B cell (primary cell): ENCODE measurements around the gene WDR83. TPM values are rescaled to one million over a fixed set of nuclear protein-coding genes. Genes with fewer than 3 reads are reported as not detected.
"Not testable (repeated sequence)": the region's sequence is repeated elsewhere in the genome, so short reads cannot be mapped to it uniquely, and the experiment has no call there.

Experiments used
- ATAC-seq: fragments of 200-7000 bp; cut with Tn5 transposase; one replicate; pipeline ENCODE4 v1.10.0; 2021; ENCODE audit warnings: low read depth, mild to moderate bottlenecking, moderate number of reproducible peaks, moderate library complexity
- CTCF ChIA-PET: fragments of 350-600 bp; sonication (Branson Sonifier 250); formaldehyde crosslinking; loops from one replicate; lab custom pipeline; 2021; ENCODE audit warnings: antibody characterized with exemption, inconsistent platforms; lab: Charles Lee
- POLR2A ChIA-PET: fragments of 350-600 bp; sonication (Branson Sonifier 250); formaldehyde crosslinking; loops from one replicate; lab custom pipeline; 2021; ENCODE audit warnings: antibody characterized with exemption; lab: Charles Lee
- DNase-seq: peaks from one replicate; pipeline ENCODE4 v3.0.0; 2013
- H2AFZ ChIP-seq: 2 replicates; pipeline ENCODE4 v1.6.1; 2012; ENCODE audit warnings: mild to moderate bottlenecking, low read depth, low read length; ENCODE audit not compliant: insufficient read depth, poor library complexity, severe bottlenecking
- H3K27ac ChIP-seq, 2 donors: 1 replicate in 1 of 2; 2 replicates in 1 of 2; pipeline ENCODE4 v1.5.1; 2012 to 2013; ENCODE audit warnings: low read length in 2 of 2, mild to moderate bottlenecking in 2 of 2, moderate library complexity in 1 of 2
- H3K27me3 ChIP-seq, 4 experiments: fragments of 200-600 bp in 1 of 4; sonication (generic) in 1 of 4; replicated peaks in 1 of 4; 1 replicate in 2 of 4; 2 replicates in 2 of 4; pipeline versions ENCODE4 v1.6.1 to v1.7.0; 2013 to 2016; ENCODE audit warnings: low read length in 3 of 4, mild to moderate bottlenecking in 2 of 4, mixed read lengths in 1 of 4, moderate library complexity in 1 of 4; ENCODE audit not compliant: insufficient read depth in 4 of 4, control insufficient read depth in 3 of 4; ENCODE audit errors: control extremely low read depth in 1 of 4
- H3K36me3 ChIP-seq, 2 experiments: replicated peaks in 1 of 2; 1 replicate in 1 of 2; 2 replicates in 1 of 2; pipeline versions ENCODE4 v1.6.1 to v1.7.1; 2013; ENCODE audit warnings: low read length in 1 of 2; ENCODE audit not compliant: insufficient read depth in 2 of 2, control insufficient read depth in 1 of 2; ENCODE audit errors: control extremely low read depth in 1 of 2, extremely low read depth in 1 of 2
- H3K4me1 ChIP-seq, 2 donors: fragments of 200-600 bp in 1 of 2; sonication (generic) in 1 of 2; 1 replicate in 1 of 2; 2 replicates in 1 of 2; pipeline versions ENCODE4 v1.5.1 to v1.6.1; 2013 to 2017; ENCODE audit warnings: low read length in 2 of 2; ENCODE audit not compliant: control insufficient read depth in 2 of 2, insufficient read depth in 2 of 2
- H3K4me2 ChIP-seq: replicated peaks from 2 replicates; pipeline ENCODE3; 2012; ENCODE audit warnings: mild to moderate bottlenecking, low read depth, low read length; ENCODE audit not compliant: poor library complexity, severe bottlenecking
- H3K4me3 ChIP-seq, 5 experiments: fragments of 200-600 bp in 1 of 5; sonication (generic) in 1 of 5; 1 replicate in 3 of 5; 2 replicates in 2 of 5; pipeline versions ENCODE4 v1.5.1 to v1.7.0; 2011 to 2016; ENCODE audit warnings: low read length in 4 of 5, mild to moderate bottlenecking in 4 of 5, low read depth in 2 of 5, control low read depth in 1 of 5, moderate library complexity in 1 of 5; ENCODE audit not compliant: insufficient read depth in 1 of 5; ENCODE audit errors: control extremely low read depth in 1 of 5, extremely low read depth in 1 of 5
- H3K79me2 ChIP-seq: fragments of 200-600 bp; sonication (generic); one replicate; pipeline ENCODE4 v1.6.0; 2016; ENCODE audit warnings: low read length; ENCODE audit not compliant: control insufficient read depth, insufficient read depth
- H3K9ac ChIP-seq: fragments of 200-600 bp; sonication (generic); 2 replicates; pipeline ENCODE4 v1.6.1; 2017; ENCODE audit warnings: mild to moderate bottlenecking, low read length, moderate library complexity
- H3K9me3 ChIP-seq, 3 donors: one replicate each; pipeline versions ENCODE4 v1.6.1 to v1.7.1; 2013; ENCODE audit warnings: low read length in 2 of 3; ENCODE audit not compliant: control insufficient read depth in 2 of 3, insufficient read depth in 1 of 3; ENCODE audit errors: control extremely low read depth in 1 of 3
- H4K20me1 ChIP-seq: 2 replicates; pipeline ENCODE4 v1.6.0; 2012; ENCODE audit warnings: mild to moderate bottlenecking, low read length; ENCODE audit not compliant: insufficient read depth, control insufficient read depth, poor library complexity, severe bottlenecking
- H3K27ac Mint-ChIP-seq: one replicate; pipeline ENCODE4 v1.8.0; 2021; ENCODE audit warnings: mixed read lengths
- H3K27me3 Mint-ChIP-seq: one replicate; pipeline ENCODE4 v1.8.0; 2021; ENCODE audit warnings: mixed read lengths
- H3K4me1 Mint-ChIP-seq: one replicate; pipeline ENCODE4 v1.8.0; 2021; ENCODE audit warnings: mixed read lengths
- H3K4me3 Mint-ChIP-seq: one replicate; pipeline ENCODE4 v1.8.0; 2021; ENCODE audit warnings: mixed read lengths
- H3K9me3 Mint-ChIP-seq: one replicate; pipeline ENCODE4 v1.8.0; 2022; ENCODE audit warnings: mixed read lengths; ENCODE audit not compliant: insufficient read depth
- CTCF ChIP-seq: fragments of 200-600 bp; IDR thresholded peaks from one replicate; pipeline ENCODE4 v1.8.0; 2022; ENCODE audit warnings: antibody characterized with exemption, mild to moderate bottlenecking
- EZH2 ChIP-seq: IDR thresholded peaks from 2 replicates; pipeline ENCODE4 v1.6.1; 2012; ENCODE audit warnings: borderline replicate concordance, low read depth, mild to moderate bottlenecking, moderate library complexity, low read length; ENCODE audit not compliant: insufficient read depth, poor library complexity, severe bottlenecking
- WGBS: methylation state at CpG from one replicate; pipeline ENCODE4 v1.1.5; 2013; ENCODE audit warnings: missing lambda C conversion rate; ENCODE audit not compliant: insufficient coverage; 5-methylcytosine and 5-hydroxymethylcytosine counted together
- intact Hi-C: fragments of 100-400 bp; cut with micrococcal nuclease; formaldehyde crosslinking; loops from one replicate; pipeline ENCODE4 v1.10.0; 2022
- polyA plus RNA-seq: library from polyadenylated mRNA; depleted of rRNA; stranded (reverse); fragments of >200 nt; gene quantifications from 2 replicates; pipeline ENCODE4 v1.2.3, GENCODE V29; 2012
- total RNA-seq, 2 donors: library from RNA; stranded (reverse); fragments of 120-200 nt in 1 of 2; gene quantifications; 1 replicate in 1 of 2; 2 replicates in 1 of 2; pipeline versions ENCODE4 v1.2.3 to v1.2.4, GENCODE V29; 2013 to 2022

Gene WDR83
- total and polyA plus RNA-seq, 2 donors (not counting 1 experiment from before 2014, with no cell fraction given): 16.3 to 24.6 TPM

DNA sequence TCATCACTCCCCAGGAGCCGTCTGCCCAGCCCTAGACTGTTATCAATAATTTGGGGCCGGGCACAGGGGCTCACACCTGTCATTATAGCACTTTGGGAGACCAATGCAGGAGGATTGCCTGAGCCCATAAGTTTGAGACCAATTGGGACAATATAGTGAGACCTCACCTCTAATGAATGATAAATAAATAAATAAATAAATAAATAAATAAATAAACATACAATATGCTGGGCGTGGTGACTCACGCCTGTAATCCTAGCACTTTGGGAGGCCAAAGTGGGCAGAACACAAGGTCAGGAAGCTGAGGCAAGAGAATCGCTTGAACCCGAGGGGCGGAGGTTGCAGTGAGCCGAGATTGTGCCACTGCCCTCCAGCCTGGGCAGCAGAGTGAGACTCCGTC lies 46.7 kb downstream of the WDR83 start:
- Histone ChIP-seq H3K36me3 (peaks cover 2 to 37% of the 10 kb centered on the region in 2 experiments), H3K79me2 (peaks cover 17% of the 10 kb centered on the region)
- H3K4me2 ChIP-seq, ATAC-seq, H3K4me3 Mint-ChIP-seq, H3K27ac ChIP-seq, H3K27me3 ChIP-seq, H3K4me1 Mint-ChIP-seq, POLR2A ChIA-PET, H3K4me3 ChIP-seq, H2AFZ ChIP-seq, DNase-seq, H4K20me1 ChIP-seq, H3K9me3 Mint-ChIP-seq, intact Hi-C loops, H3K9ac ChIP-seq, H3K4me1 ChIP-seq, H3K27ac Mint-ChIP-seq, H3K27me3 Mint-ChIP-seq, H3K9me3 ChIP-seq: not testable (repeated sequence)
- 100% methylated on average over 3 of the region's 9 CpGs for WGBS
- CTCF ChIA-PET: interaction anchor here (0.6 to 7.3 kb wide), 4 partner anchors 44 to 133 kb away, joined by 3 to 45 read pairs (median 4); no protein-coding TSS in a partner anchor

- no peak for DNase-seq
- no peak overlapping the region for H3K9ac ChIP-seq
- no peak overlapping the region for H3K4me3 ChIP-seq
- H3K27ac ChIP-seq: no peak overlapping the region
- whole genome bisulfite sequencing: 97% methylated on average over 15 of the region's 15 CpGs
- H3K36me3 ChIP-seq: peaks cover 2 to 35% of the 10 kb centered on the region in 2 experiments
- no peaks in the 10 kb centered on the region for H3K9me3 Mint-ChIP-seq
- ChIA-PET POLR2A (no interaction called here), CTCF (interaction anchor here (0.7 to 7.3 kb wide), 7 partner anchors 8 to 133 kb away, joined by 3 to 45 read pairs (median 4); partner anchors contain the start of gene GET3)
- H3K27ac Mint-ChIP-seq: no peak overlapping the region
- intact Hi-C loops: no loop called here
- H2AFZ ChIP-seq: no peak overlapping the region
- no peak overlapping the region for H3K4me3 Mint-ChIP-seq
- H3K4me1 ChIP-seq: no peaks in the 10 kb centered on the region
- no peak overlapping the region for H3K4me2 ChIP-seq
- peaks cover 8% of the 10 kb centered on the region for H3K4me1 Mint-ChIP-seq
- no peak for TF ChIP-seq CTCF
- TF ChIP-seq EZH2: no peak
- no peaks in the 10 kb centered on the region for H3K9me3 ChIP-seq
- no peak for ATAC-seq
- H4K20me1 ChIP-seq: no peaks in the 10 kb centered on the region
- peaks cover 35% of the 10 kb centered on the region for H3K79me2 ChIP-seq
- no peaks in the 10 kb centered on the region for H3K27me3 Mint-ChIP-seq
- H3K27me3 ChIP-seq: no peaks in the 10 kb centered on the region
Observed at GRCh38 chr19:12715102-12715501, 48.5 kb downstream of the WDR83 start.
